SK-N-DZ (cell line): ENCODE data around the gene MCCC2.

Experiments
- small RNA-seq, 2 experiments: library from RNA; depleted of rRNA; stranded (forward); fragments of <200 nt; gene quantifications; one replicate each; pipeline ENCODE3, GENCODE V24; 2014

MCCC2 gene

Small RNA genes within 50 kb of the gene (small RNA-seq; reads per million reads assigned to genes)
- gene HMGN1P12 = 0 reads per million in 2 experiments
